Stimulated activated CD4-positive, alpha-beta T cell treated with anti-CD3 and anti-CD28 coated beads, Interleukin-4, amount 100 ng/mL, for 4 hours (primary cell): ENCODE data around the gene TBR1.

Source experiments
- DNase-seq, 2 experiments: peaks; one replicate each; pipeline ENCODE4 v3.0.0-alpha.2; 2020

The TBR1 gene

DNA sequence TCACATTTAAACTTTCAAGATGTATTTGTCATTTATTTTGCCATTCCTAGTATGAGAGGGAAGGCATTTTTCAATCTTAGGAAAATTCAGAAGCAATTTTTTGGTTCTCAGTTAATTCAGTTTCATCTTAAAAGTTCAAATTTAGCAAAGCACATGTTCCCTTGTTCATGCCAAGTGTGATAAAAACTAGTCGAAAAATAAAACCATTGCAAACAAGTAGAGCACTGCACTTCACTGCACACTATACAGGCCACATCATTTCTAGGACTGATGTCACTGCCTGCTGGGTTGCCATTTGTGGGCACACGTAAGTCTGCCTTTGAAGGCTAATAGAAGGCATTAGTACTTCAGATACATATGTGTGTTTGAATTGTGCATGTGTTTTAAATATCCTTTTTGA, 14.3 kb downstream of the TBR1 start:
- DNase-seq = no peak

GRCh38 chr2:161432107-161432506, 16.0 kb downstream of the TBR1 start:
- no peak for DNase-seq

GRCh38 chr2:161434118-161434517, 18.0 kb downstream of the TBR1 start:
- no peak for DNase-seq

GRCh38 chr2:161436411-161436810, 20.3 kb downstream of the TBR1 start:
- DNase-seq = no peak

GRCh38 chr2:161438598-161438997, 22.5 kb downstream of the TBR1 start:
- no peak for DNase-seq

DNA sequence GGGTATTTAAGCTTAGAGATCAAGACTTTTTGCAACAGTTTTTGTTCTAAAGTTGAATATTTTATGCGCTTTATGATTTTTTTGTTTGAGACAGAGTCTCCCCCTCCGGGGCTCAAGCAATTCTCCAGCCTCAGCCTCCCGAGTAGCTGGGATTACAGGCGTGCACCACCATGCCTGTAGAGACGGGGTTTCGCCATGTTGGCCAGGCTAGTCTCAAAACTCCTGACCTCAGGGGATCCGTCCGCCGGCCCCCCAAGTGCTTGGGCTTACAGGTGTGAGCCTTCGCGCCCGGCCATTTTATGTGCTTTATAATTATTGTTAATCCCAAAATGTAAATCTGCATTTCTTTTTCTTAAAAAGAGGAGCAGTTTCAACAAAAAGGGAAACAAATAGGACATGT, 29.0 kb downstream of the TBR1 start:
- DNase-seq = no peak

GRCh38 chr2:161448431-161448830, 32.3 kb downstream of the TBR1 start:
- no peak for DNase-seq

DNA sequence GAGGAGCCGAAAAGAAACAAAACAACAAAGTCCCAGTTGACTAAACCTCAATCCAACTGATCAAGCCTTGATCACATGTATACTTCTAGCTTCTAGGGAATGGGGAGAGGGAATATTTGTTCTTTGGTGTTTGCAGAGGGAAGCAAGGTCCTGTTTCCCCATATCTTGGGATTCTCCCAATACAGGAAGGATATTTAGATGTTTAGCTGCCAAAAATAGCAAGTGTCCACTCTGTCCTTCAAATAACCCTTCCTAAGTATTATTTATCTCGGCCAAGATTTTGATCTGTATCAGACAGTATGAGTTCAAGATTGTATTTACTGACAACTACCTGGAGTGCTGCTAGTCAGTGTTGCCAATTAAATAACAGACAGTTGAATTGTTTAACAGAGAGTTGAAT, 55.5 kb downstream of the TBR1 start:
- DNase-seq = no peak

GRCh38 chr2:161474920-161475319, 58.8 kb downstream of the TBR1 start:
- no peak for DNase-seq
